K562 (cell line): Measurements from ENCODE around the gene VWA3A. TPM values are rescaled to one million over a fixed set of nuclear protein-coding genes. Genes with fewer than 3 reads are reported as not detected.

Experiments used
- ATAC-seq: fragments of 200-7000 bp; cut with Tn5 transposase; 3 replicates; pipeline ENCODE4 v1.9.1; 2020; ENCODE audit warnings: moderate library complexity
- BruUV-seq: library from RNA; stranded (reverse); fragments of 400-500 nt; replicated peaks from 2 replicates; lab custom pipeline; 2021; lab: Mats Ljungman, UMichigan
- CTCF ChIA-PET: fragments of 300-600 bp; formaldehyde crosslinking; extraction: SDS; loops from one replicate; lab custom pipeline; 2021; ENCODE audit warnings: low intra/inter-chr PET ratio; lab: Yijun Ruan, JAX
- POLR2A ChIA-PET: fragments of 300-600, 350-650 bp; sonication (Branson Sonifier 250); formaldehyde crosslinking; extraction: SDS; loops from one replicate; lab custom pipeline; 2021; ENCODE audit warnings: antibody characterized with exemption, inconsistent platforms; lab: Yijun Ruan, JAX
- DNase-seq, 4 experiments: peaks; one replicate each; pipeline versions ENCODE4 v3.0.0 to v3.0.0-alpha.2; 2011 to 2018; ENCODE audit warnings: low spot score in 3 of 4, mixed read lengths in 3 of 4; ENCODE audit errors: extremely low read depth in 1 of 4
- FAIRE-seq: peaks from 2 replicates; lab custom pipeline; 2011; peaks lifted over from hg19 to GRCh38; lab: Jason Lieb, UNC
- H2AFZ ChIP-seq: 2 replicates; pipeline ENCODE4 v1.6.0; 2011; ENCODE audit warnings: low read depth, low read length, control low read depth, inconsistent platforms
- H3K27ac ChIP-seq: fragments of 200-600 bp; 3 replicates; pipeline ENCODE4 v1.8.0; 2011; ENCODE audit warnings: low read depth, mild to moderate bottlenecking, control low read depth, inconsistent platforms, low read length, moderate library complexity, mixed read lengths; ENCODE audit errors: extremely low read depth
- H3K27me3 ChIP-seq, 2 experiments: fragments of 300-600 bp in 1 of 2; 2 replicates in 1 of 2; 3 replicates in 1 of 2; pipeline versions ENCODE4 v1.6.0 to v1.8.0; 2011; ENCODE audit warnings: inconsistent platforms in 2 of 2, low read length in 2 of 2, mild to moderate bottlenecking in 1 of 2, mixed read lengths in 1 of 2, moderate library complexity in 1 of 2; ENCODE audit not compliant: control insufficient read depth in 2 of 2, insufficient read depth in 2 of 2
- H3K36me3 ChIP-seq: fragments of 300-600 bp; 3 replicates; pipeline ENCODE4 v1.8.0; 2011; ENCODE audit warnings: mild to moderate bottlenecking, low read length, inconsistent platforms; ENCODE audit not compliant: control insufficient read depth, insufficient read depth
- H3K4me1 ChIP-seq, 2 experiments: fragments of 200-600 bp in 1 of 2; replicated peaks in 1 of 2; 2 replicates in 1 of 2; 3 replicates in 1 of 2; pipeline versions ENCODE4 v1.5.1 to v1.8.0; 2011; ENCODE audit warnings: inconsistent platforms in 2 of 2, low read length in 2 of 2, mild to moderate bottlenecking in 1 of 2, mixed read lengths in 1 of 2, moderate library complexity in 1 of 2; ENCODE audit not compliant: control insufficient read depth in 2 of 2, insufficient read depth in 2 of 2
- H3K4me2 ChIP-seq: 2 replicates; pipeline ENCODE4 v1.6.1; 2011; ENCODE audit warnings: low read length, control low read depth, inconsistent platforms, mixed read lengths; ENCODE audit not compliant: insufficient read depth
- H3K4me3 ChIP-seq: fragments of 200-600 bp; sonication (generic), shearing (Covaris generic); 2 replicates; pipeline ENCODE4 v1.5.1; 2016; ENCODE audit warnings: control low read depth, inconsistent platforms
- H3K79me2 ChIP-seq: fragments of 200-600 bp; 3 replicates; pipeline ENCODE4 v1.8.0; 2011; ENCODE audit warnings: low read length, inconsistent platforms; ENCODE audit not compliant: control insufficient read depth, insufficient read depth
- H3K9ac ChIP-seq, 2 experiments: 2 replicates each; pipeline versions ENCODE4 v1.6.0 to v1.6.1; 2011; ENCODE audit warnings: low read depth in 2 of 2, low read length in 2 of 2, control low read depth in 1 of 2, inconsistent platforms in 1 of 2, mild to moderate bottlenecking in 1 of 2, mixed read lengths in 1 of 2; ENCODE audit not compliant: insufficient read depth in 1 of 2
- H3K9me1 ChIP-seq: one replicate; pipeline ENCODE4 v1.6.0; 2011; ENCODE audit warnings: inconsistent platforms, mild to moderate bottlenecking, low read length, moderate library complexity; ENCODE audit not compliant: control insufficient read depth, insufficient read depth
- H3K9me3 ChIP-seq: replicated peaks from 2 replicates; pipeline ENCODE4 v1.5.1; 2011; ENCODE audit warnings: low read depth, low read length, inconsistent platforms; ENCODE audit not compliant: control insufficient read depth, insufficient read depth
- H4K20me1 ChIP-seq: replicated peaks from 2 replicates; pipeline ENCODE4 v1.6.1; 2011; ENCODE audit warnings: low read length, inconsistent platforms, mixed read lengths; ENCODE audit not compliant: control insufficient read depth, insufficient read depth
- ATF1 ChIP-seq, 2 experiments: fragments of 450-650 bp in 1 of 2; IDR thresholded peaks; 2 replicates each; pipeline ENCODE4 v1.6.1; 2016; ENCODE audit warnings: missing compliant biosample characterization in 1 of 2, missing genetic modification characterization in 1 of 2
- CCAR2 ChIP-seq: fragments of 200-400 bp; formaldehyde crosslinking; IDR thresholded peaks from 2 replicates; pipeline ENCODE4 v1.6.1; 2017; ENCODE audit warnings: mild to moderate bottlenecking, low read depth, low read length
- HDAC1 ChIP-seq, 2 experiments: fragments of 450-650 bp; IDR thresholded peaks; 2 replicates each; pipeline ENCODE4 v1.6.1; 2016 to 2017; ENCODE audit warnings: inconsistent platforms in 1 of 2, mild to moderate bottlenecking in 1 of 2, moderate library complexity in 1 of 2
- MECOM ChIP-seq: fragments of 250-450 bp; sonication (Bioruptor Pico); IDR thresholded peaks from 2 replicates; pipeline ENCODE4 v1.8.0; 2022; ENCODE audit warnings: inconsistent platforms
- NCOR1 ChIP-seq: fragments of 450-650 bp; IDR thresholded peaks from 2 replicates; pipeline ENCODE4 v1.6.1; 2016; ENCODE audit warnings: mild to moderate bottlenecking, moderate library complexity
- POLR2AphosphoS2 ChIP-seq: IDR thresholded peaks from 2 replicates; pipeline ENCODE4 v1.6.1; 2012; ENCODE audit warnings: low read length, improper control_type of control experiment
- ZBED1 ChIP-seq: IDR thresholded peaks from 2 replicates; pipeline ENCODE4 v1.6.1; 2014
- ZFX ChIP-seq: sonication (generic); formaldehyde crosslinking; IDR thresholded peaks from 2 replicates; pipeline ENCODE4 v1.8.0; 2022; ENCODE audit warnings: mild to moderate bottlenecking, missing genetic modification reagents, moderate library complexity
- ZNF79 ChIP-seq: fragments of 250-450 bp; sonication (Bioruptor Pico); IDR thresholded peaks from 2 replicates; pipeline ENCODE4 v1.4.0; 2020; ENCODE audit warnings: low read depth, mild to moderate bottlenecking, moderate library complexity
- WGBS: fragments of 100-300 bp; shearing (Covaris generic); methylation state at CpG from one replicate; pipeline ENCODE4 v1.1.6; 2016; ENCODE audit warnings: low coverage, mixed read lengths; ENCODE audit not compliant: insufficient coverage; ENCODE audit errors: missing lambda C conversion rate; 5-methylcytosine and 5-hydroxymethylcytosine counted together
- in situ Hi-C: fragments of 300-500 bp; cut with MboI; formaldehyde crosslinking; loops from 4 replicates; pipeline ENCODE4 v1.15.0; 2018; ENCODE audit warnings: inconsistent platforms, mixed read lengths
- intact Hi-C: fragments of 100-400 bp; cut with micrococcal nuclease; formaldehyde crosslinking; loops from 2 replicates; pipeline ENCODE4 v1.14.2; 2022
- polyA plus RNA-seq, 8 experiments: library from polyadenylated mRNA; depleted of rRNA in 4 of 8; stranded (reverse) in 5 of 8; unstranded in 3 of 8; fragments of >200 nt; fragmentation: Nextera tagmentation in 2 of 8; fragmentation: Illumina TruSeq in 1 of 8; extraction: Ambion mirVana in 2 of 8; extraction: Trizol in 1 of 8; gene quantifications; 2 replicates each; pipeline versions ENCODE4 v1.2.1 to v1.2.3, GENCODE V29; 2011 to 2014; ENCODE audit warnings: inconsistent platforms in 1 of 8, missing spikeins in 1 of 8
- total RNA-seq, 7 experiments: library from RNA; depleted of rRNA in 6 of 7; stranded (reverse); fragments of >200 nt in 6 of 7; fragmentation: Illumina TruSeq in 2 of 7; extraction: Trizol in 2 of 7; gene quantifications; 2 replicates each; pipeline versions ENCODE4 v1.2.1 to v1.2.3, GENCODE V29; 2011 to 2021; ENCODE audit warnings: low replicate concordance in 1 of 7
- TF ChIP-seq, protein P1 (sequence below): fragments of 450-650 bp; formaldehyde crosslinking; IDR thresholded peaks from 2 replicates; pipeline ENCODE4 v1.4.0; 2020; ENCODE audit warnings: mild to moderate bottlenecking, moderate library complexity

The VWA3A gene
- total and polyA plus RNA-seq, 9 of the 15 experiments (the other 6 are each of a cell fraction or from before 2014, with no cell fraction given) = not detected

DNA sequence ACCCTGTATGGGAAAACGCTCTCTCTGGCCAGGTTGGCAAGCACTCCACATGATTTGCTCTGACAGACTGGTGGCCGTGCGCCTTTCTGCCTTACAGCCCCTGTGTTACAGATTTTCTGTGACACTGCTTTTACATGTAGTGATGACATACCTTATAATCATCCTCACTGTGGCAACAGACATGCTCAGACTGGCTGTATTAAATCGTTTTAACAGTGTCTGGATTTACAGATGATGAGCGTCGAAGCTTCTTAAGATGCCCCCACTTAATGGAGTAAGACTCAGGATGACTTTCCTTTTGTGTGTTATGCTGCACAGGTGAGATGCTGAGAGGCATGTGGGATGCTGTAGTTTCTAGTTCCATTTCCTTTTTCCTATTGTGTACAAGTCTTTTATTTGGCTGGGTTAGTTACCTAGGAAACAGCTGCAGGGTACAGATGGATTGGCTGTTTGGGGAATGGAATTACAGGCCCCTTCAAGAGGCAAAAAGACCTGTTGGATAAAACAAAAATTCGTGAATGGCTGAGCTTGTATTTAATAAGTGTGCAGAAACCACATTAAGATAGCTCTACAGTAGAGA lies 20.9 kb upstream of the VWA3A start:
- POLR2A ChIA-PET = interaction anchor here (0.7 to 1.6 kb wide), 5 partner anchors 10 to 65 kb away, joined by 3 to 7 read pairs (median 3); no protein-coding TSS in a partner anchor
- no peaks in the 10 kb centered on the region; a peak in 1 of 5 replicates for H3K4me1 ChIP-seq
- H3K36me3 ChIP-seq = no peaks in the 10 kb centered on the region
- in situ Hi-C loops (no loop called here), intact Hi-C loops (no loop called here)
- H2AFZ ChIP-seq = no peak overlapping the region
- 0 out of 2 replicates have a peak, but pooled peaks cover 1% of the 10 kb centered on the region for H3K9me3 ChIP-seq
- FAIRE-seq = no peak
- CTCF ChIA-PET = no interaction called here
- no peaks in the 10 kb centered on the region for H4K20me1 ChIP-seq
- no peaks in the 10 kb centered on the region for H3K79me2 ChIP-seq
- TF ChIP-seq ZNF79 (CRISPR knock-in tag) = no peak
- no peak for TF ChIP-seq NCOR1
- TF ChIP-seq ZFX = no peak
- no peak for TF ChIP-seq ATF1 (CRISPR knock-in tag; IDR thresholded peaks at IDR 0.05)
- TF ChIP-seq ATF1 (tag; IDR thresholded peaks at IDR 0.05) = no peak
- no peak for TF ChIP-seq CCAR2
- TF ChIP-seq, protein P1, sequence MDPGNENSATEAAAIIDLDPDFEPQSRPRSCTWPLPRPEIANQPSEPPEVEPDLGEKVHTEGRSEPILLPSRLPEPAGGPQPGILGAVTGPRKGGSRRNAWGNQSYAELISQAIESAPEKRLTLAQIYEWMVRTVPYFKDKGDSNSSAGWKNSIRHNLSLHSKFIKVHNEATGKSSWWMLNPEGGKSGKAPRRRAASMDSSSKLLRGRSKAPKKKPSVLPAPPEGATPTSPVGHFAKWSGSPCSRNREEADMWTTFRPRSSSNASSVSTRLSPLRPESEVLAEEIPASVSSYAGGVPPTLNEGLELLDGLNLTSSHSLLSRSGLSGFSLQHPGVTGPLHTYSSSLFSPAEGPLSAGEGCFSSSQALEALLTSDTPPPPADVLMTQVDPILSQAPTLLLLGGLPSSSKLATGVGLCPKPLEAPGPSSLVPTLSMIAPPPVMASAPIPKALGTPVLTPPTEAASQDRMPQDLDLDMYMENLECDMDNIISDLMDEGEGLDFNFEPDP = no peak
- no peak for TF ChIP-seq HDAC1 (IDR thresholded peaks at IDR 0.05)
- TF ChIP-seq POLR2AphosphoS2 = no peak
- no peak for TF ChIP-seq MECOM (CRISPR knock-in tag)
- TF ChIP-seq ZBED1 = no peak
- TF ChIP-seq, all 486 proteins: peak for 0
- Histone ChIP-seq H3K4me3 (no peak overlapping the region), H3K4me2 (no peak overlapping the region), H3K27ac (no peak overlapping the region), H3K9ac (no peak overlapping the region), H3K9me1 (no peaks in the 10 kb centered on the region), H3K27me3 (no peaks in the 10 kb centered on the region)
- no TSS peak for BruUV-seq
- no peak for DNase-seq
- WGBS = 51% methylated on average over 7 of the region's 7 CpGs
- ATAC-seq = no peak
